Tongue (tissue), 2 donors: ENCODE data around the gene MGMT. TPM values are rescaled to one million over a fixed set of nuclear protein-coding genes. Genes with fewer than 3 reads are reported as not detected.

ENCODE experiments used
- DNase-seq: peaks from one replicate; pipeline ENCODE4 v3.0.0-alpha.2; 2015
- total RNA-seq: library from RNA; depleted of rRNA; stranded (reverse); fragments of >200 nt; gene quantifications from one replicate; pipeline ENCODE4 v1.2.3, GENCODE V29; 2014

Gene MGMT
- total RNA-seq, 1 donor from 2014 or later, result 37.8 TPM

DNA sequence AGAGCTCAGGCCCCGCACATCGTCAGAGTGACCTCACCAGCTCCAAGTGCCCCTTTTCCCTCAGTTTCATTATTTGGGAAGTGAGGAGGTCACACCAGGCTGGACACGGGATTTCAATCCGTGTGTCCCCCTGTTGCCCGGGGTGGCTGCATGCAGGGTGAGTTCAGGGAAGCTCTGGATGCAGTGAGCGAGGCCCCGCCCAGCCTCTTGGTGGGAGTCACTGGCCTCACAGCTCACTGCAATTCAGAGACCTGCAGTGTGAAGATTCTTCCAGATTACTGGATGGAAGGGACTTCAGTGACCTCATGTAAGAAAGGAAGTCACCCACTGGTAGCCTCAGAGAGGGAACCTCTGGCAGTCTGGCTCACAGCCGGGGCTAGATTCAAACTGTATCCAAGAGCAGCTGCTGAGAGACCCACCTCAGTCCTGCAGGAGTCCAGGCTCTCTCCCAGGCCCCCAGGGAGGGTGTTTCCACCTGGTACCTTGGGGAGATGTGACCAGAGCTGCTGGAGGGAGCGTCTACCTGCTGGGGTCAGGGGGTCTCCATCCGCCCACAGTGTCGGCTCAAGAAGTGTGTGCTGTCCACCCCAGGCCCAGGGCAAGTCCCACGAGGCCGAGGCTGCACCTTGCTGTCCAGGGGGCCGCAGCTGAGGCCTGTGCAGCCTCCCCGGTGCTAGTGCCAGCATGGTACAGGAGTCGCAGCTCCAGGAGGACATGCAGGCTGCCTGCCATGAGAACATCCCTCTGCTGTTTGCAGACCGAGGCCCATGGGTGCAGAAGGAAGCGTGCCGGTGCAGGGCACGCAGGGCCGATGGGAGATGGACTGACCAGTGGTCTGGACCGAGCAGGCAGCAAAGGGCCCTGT, 54.4 kb downstream of the MGMT start:
- DNase-seq, result no peak

- no peak for DNase-seq
Measured at GRCh38 chr10:129522041-129522585, 55.1 kb downstream of the MGMT start.

DNA sequence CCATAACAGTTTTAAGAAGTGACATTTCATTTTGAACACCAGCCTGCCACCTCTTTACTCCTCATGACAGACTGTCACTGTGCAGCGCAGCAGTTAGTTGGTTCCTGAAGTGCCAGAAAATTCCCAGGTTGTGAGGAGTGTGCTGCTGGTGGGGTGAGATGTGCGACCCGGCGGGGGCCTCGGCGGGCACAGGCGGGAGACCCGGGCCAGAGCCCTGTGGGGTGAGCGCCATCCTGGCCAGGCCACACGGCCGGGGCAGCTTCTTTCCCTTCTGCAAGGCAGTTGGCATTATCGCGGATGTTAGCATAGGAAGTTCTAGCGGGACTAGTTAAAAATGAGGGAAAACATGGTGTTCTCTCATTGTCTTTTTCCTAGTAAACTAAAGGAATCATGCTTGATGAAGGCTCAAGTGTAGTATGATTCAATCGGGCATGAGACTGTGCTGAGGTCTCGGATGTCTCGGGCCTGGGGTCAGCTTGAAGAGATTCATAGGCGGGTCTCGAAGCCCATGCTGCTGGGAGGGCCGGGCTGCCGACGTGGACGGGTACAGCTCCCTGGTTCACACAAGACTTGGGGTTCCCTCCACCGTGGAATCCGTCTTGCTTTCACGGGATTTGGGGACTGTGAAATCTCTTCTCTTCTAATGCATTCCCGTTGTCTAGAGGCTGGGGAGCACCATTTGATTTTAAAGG, 56.1 kb downstream of the MGMT start:
- no peak for DNase-seq

GRCh38 chr10:129523723-129524316, 56.8 kb downstream of the MGMT start:
- DNase-seq, result no peak

DNA sequence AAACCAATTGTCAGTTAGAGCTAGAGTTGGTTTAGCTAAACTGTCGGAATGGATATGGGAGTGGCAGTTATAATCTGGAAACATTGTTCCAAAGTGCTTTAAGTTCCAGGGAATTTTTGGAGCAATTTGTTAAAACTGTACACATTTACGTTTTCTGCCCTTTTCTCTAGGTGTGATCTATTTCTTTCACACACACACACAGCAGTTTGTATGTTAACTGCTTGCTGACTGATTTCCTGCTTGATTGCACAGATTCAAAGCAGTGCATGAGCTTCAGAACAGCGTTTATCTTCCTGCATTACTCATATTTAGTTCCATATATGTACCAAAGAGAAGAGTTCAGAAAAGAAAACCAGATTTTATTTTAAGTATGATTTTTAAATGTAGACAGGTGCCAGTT, 57.9 kb downstream of the MGMT start:
- no peak for DNase-seq

GRCh38 chr10:129525401-129525801, 58.4 kb downstream of the MGMT start:
- peak; percentile 67 for DNase-seq

DNA sequence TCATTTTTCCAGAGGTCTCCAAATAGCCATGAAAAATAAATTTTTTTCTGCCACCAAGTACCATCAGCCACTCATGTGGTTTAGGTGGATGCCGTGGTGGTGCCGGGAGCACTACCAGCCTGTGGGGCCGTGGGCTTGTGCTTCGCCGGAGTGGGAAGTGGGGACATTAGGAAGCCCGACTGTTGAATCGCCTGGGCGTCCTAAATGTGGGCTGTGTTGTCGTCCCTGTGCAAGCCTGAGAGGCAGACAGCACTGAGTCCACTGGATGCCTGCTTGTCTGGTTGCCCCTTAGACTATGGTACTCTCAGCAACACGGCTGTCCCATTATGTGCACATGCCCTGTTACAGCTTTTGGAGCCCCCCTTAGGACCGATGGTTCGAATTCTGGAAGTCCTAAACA, 59.9 kb downstream of the MGMT start:
- no peak for DNase-seq

DNA sequence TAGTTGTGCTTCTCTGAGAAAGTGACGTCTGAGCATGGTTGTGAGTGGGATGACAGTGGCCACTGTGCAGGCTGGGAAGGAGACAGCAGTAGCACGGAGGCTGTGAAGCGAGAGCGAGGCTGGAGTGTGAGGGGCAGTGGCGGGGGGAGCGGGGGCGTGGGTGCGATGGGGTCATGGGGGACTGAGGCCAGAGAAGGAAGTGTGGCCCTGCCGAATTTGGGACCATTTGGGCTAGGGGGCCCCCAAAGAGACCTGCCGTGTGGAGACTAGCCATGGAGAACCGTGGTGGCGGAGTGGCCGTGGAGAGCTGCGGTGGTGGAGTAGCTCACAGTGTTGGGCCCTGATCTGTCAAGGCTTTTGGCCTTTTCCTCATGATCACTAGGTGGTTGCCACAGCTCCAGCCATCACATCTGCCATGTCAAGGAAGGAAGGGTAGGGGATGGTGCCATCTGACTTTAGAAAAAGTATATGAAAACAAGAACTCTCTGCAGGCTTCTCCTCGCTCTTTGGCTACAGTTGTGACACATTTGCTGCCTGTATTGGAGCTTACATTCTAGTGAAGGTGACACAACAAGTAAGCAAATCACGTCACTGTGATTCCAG, 61.4 kb downstream of the MGMT start:
- no peak for DNase-seq

GRCh38 chr10:129530581-129530980, 63.5 kb downstream of the MGMT start:
- DNase-seq, result no peak

- no peak for DNase-seq
Measured at GRCh38 chr10:129531195-129531968, 64.3 kb downstream of the MGMT start.

DNA sequence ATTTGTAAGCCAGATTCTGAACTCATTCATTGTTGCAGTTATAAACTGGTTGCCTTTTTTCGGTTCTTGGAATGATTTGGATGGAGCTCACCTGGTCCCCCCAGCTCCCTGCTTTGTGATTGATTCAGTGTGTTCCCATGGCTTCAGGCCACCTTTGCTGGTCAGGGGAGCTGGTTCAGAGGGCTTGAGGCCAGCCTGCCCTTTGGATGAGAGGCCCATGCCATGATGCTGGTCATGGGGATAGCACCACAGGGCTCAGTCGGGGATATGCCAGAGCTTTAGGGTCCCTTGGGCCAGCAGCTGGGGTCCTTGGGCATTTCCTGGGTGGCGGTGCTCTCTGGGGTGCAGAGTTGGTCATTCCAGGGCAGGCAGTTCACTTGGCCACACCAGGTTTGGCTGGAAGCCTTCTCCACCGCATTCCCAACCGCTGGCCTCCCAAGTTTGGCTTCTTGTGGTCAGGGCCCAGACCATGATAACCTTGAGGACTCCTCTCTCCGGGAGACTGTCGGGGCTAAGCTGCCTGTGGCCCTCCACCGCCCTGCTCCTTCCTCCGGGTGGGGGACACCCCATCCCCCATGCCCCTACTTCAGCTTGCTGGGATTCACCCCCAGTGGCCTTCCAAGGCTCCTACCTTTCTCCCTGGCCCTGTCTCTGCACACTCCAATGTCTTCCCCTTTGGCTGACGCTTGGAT, 65.1 kb downstream of the MGMT start:
- DNase-seq, result no peak

DNA sequence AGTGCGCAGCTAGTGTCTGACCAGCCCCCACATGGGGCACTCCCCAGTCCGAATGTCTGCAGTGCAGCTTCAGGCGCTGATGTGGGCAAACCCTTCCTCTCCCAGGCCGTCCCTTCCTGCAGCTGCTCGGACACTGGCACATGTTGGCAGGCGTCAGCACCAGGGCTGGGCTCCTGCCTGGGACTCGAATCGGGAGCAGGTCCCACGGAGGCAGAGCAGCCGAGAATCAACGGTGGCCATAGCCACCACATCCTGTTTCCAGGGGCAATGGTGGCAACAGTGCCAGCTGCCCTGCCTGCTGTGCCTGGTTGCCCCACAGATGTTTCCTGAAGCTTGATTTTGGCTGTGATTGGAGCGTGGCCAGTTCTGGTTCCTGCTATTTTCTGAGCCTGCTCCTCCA, 65.8 kb downstream of the MGMT start:
- DNase-seq, result no peak

DNA sequence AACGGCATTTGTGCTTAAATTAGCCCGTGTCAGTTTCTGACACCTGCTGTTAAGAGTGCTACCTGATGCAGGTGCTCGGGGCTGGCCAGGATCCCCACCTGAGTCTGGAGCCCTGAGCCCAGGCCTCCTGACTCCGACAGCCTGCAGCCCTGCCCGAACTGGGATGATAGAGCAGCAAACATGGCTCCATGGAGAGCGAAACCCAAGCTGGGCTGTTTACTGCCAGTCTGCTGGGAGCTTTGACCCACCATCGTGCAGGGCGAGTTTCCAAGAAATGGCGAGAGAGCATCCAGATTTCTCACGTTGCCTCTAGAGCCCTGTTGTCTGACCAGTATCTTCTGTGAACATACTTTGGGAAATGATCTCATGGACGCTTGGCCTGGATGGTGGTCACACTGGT, 66.2 kb downstream of the MGMT start:
- DNase-seq, result no peak

- DNase-seq, result no peak
Measured at GRCh38 chr10:129534826-129535225, 67.8 kb downstream of the MGMT start.

DNA sequence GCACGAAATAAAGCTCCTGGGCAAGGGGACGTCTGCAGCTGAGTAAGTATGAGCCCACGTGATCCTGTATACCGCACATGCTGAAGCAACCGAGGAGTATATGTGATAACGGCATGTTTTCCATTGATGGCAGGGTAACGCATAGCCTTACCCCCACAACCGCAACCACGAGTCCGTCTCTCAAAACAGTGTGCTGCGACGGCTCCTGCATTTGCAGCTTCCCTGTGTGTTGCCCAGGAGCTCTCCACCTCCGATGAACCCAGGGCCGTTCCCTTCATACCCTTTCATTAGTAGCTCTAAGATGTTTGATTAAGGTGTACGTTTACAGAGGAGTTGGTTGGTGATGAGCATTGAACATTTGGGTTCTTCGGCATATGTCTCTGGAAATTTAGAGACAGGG, 69.3 kb downstream of the MGMT start:
- DNase-seq, result no peak

GRCh38 chr10:129537151-129537550, 70.1 kb downstream of the MGMT start:
- DNase-seq, result no peak

DNA sequence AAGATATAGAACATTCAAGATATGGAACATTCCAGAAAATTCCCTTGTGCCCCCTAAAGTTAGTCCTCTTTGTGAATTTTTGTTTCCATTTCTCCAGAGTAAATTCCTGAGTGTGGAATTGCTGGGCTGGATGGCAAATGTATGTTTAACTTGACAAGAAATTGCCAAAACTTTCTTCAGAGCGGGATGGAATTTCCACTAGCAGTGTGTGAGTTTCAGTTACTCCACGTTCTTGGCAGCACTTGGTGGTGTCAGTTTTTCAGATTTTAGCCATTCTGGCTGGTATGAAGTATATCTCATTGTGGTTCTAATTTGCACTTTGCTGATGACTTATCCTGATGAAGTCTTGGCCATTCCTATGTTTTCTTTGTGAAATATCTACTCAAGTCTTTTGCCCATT, 71.2 kb downstream of the MGMT start:
- DNase-seq, result no peak

GRCh38 chr10:129541200-129541599, 74.2 kb downstream of the MGMT start:
- DNase-seq, result peak; percentile 74

- DNase-seq, result no peak
Measured at GRCh38 chr10:129541748-129542487, 74.9 kb downstream of the MGMT start.

GRCh38 chr10:129542589-129542988, 75.5 kb downstream of the MGMT start:
- DNase-seq, result no peak
